BLaER1 (cell line): Measurements from ENCODE around the gene ZNF670.

ENCODE experiments used
- H3K27ac ChIP-seq: shearing (Covaris generic); formaldehyde crosslinking; 2 replicates; pipeline ENCODE4 v1.8.1; 2022
- H3K27me3 ChIP-seq: shearing (Covaris generic); formaldehyde crosslinking; 2 replicates; pipeline ENCODE4 v1.8.1; 2022
- H3K36me3 ChIP-seq: shearing (Covaris generic); formaldehyde crosslinking; 2 replicates; pipeline ENCODE4 v1.8.1; 2022
- H3K4me1 ChIP-seq: shearing (Covaris generic); formaldehyde crosslinking; 2 replicates; pipeline ENCODE4 v1.8.1; 2022
- H3K4me2 ChIP-seq: shearing (Covaris generic); formaldehyde crosslinking; 2 replicates; pipeline ENCODE4 v1.8.1; 2022
- H3K4me3 ChIP-seq: shearing (Covaris generic); formaldehyde crosslinking; 2 replicates; pipeline ENCODE4 v1.8.1; 2022
- H3K9ac ChIP-seq: shearing (Covaris generic); formaldehyde crosslinking; 2 replicates; pipeline ENCODE4 v1.8.1; 2022
- H3K9me3 ChIP-seq: shearing (Covaris generic); formaldehyde crosslinking; 2 replicates; pipeline ENCODE4 v1.8.1; 2022
- H4K20me1 ChIP-seq: shearing (Covaris generic); formaldehyde crosslinking; 2 replicates; pipeline ENCODE4 v1.8.1; 2022
- Cebpa-rat ChIP-seq: shearing (Covaris generic); IDR thresholded peaks from 2 replicates; pipeline ENCODE4 v1.8.1; 2022

ZNF670 gene

DNA sequence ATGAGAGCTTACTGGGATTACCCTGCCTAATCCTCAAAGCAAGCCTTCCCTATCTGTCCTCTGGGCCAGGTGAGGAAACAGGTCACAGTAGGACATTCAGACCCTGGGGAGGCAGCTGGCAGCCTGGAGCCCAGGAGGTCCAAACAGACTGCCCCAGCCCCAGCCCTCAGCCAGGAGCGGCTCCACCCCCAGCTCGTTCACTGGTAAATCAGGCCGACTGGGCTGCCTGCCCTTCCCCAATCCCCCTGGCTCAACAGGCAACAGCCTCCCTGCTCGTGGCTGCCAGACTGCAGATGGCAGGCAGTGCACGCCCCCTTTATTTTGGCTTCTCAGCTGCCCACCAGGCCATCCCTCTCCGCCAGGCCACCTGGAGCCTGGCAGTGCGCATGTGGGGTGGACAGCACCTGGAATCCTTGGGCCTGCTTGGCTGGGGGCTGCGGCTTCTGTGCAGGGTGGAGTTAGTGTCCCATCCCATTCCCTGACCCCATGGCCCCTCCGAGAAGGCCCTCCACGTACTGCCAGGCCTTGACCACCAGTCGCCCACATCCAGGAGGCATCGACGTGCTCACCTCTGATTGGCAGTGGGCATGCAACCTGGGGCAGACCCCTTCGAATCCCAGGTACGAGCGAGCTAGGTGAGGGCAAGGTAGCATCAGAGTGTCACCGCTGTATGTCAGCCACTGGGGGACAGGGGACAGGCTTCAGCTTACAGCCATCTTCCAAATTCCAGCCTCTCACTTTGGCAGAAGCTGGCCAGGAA lies 11.2 kb upstream of the ZNF670 start:
- H3K9me3 ChIP-seq = peaks cover 24% of the 10 kb centered on the region
- H3K4me3 ChIP-seq = no peak overlapping the region
- H3K36me3 ChIP-seq = peaks cover 10% of the 10 kb centered on the region
- H3K4me1 ChIP-seq = no peaks in the 10 kb centered on the region
- H3K27ac ChIP-seq = no peak overlapping the region
- no peak overlapping the region for H3K9ac ChIP-seq
- H4K20me1 ChIP-seq = no peaks in the 10 kb centered on the region
- no peak overlapping the region for H3K4me2 ChIP-seq
- TF ChIP-seq Cebpa-rat = no peak
- no peaks in the 10 kb centered on the region for H3K27me3 ChIP-seq

GRCh38 chr1:247088967-247089366 lies 10.4 kb upstream of the ZNF670 start:
- H3K27ac ChIP-seq = no peak overlapping the region
- H3K9ac ChIP-seq = no peak overlapping the region
- peaks cover 21% of the 10 kb centered on the region for H3K9me3 ChIP-seq
- no peaks in the 10 kb centered on the region for H3K27me3 ChIP-seq
- no peaks in the 10 kb centered on the region for H3K4me1 ChIP-seq
- H4K20me1 ChIP-seq = no peaks in the 10 kb centered on the region
- H3K4me3 ChIP-seq = no peak overlapping the region
- H3K4me2 ChIP-seq = no peak overlapping the region
- peaks cover 4% of the 10 kb centered on the region; the same call in 1 of the 2 replicates for H3K36me3 ChIP-seq
- TF ChIP-seq Cebpa-rat = no peak

GRCh38 chr1:247087256-247087655 lies 8.6 kb upstream of the ZNF670 start:
- Histone ChIP-seq H3K27ac (no peak overlapping the region), H4K20me1 (no peaks in the 10 kb centered on the region), H3K4me3 (no peak overlapping the region)

DNA sequence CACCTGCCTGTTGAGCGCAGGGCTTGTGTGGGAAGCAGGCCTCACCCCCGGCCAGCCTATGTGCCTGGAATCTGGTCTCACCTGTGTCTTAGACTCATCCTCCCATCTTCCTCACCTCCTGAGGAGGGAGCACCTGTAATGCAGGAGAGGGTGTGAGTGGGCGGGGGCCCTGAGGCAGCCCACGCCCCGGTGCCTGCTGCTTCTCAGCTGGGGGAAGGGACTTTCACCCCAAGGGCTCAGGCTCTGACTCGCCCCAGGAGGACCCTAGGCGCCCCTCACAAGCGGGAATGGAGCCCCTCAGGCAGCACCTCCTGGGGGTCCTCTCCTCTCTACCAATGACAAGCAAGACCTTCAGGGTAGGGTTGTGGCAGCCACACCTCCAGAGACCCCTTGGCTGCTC lies 6.7 kb upstream of the ZNF670 start:
- H4K20me1 ChIP-seq = no peaks in the 10 kb centered on the region
- H3K27me3 ChIP-seq = no peaks in the 10 kb centered on the region
- H3K4me1 ChIP-seq = peaks cover 4% of the 10 kb centered on the region
- H3K4me2 ChIP-seq = no peak overlapping the region
- no peak for TF ChIP-seq Cebpa-rat
- H3K9ac ChIP-seq = no peak overlapping the region
- peaks cover 39% of the 10 kb centered on the region for H3K9me3 ChIP-seq
- no peak overlapping the region for H3K27ac ChIP-seq
- H3K4me3 ChIP-seq = no peak overlapping the region
- H3K36me3 ChIP-seq = no peaks in the 10 kb centered on the region

More at GRCh38 chr1:247087256-247087655, 8.6 kb upstream of the ZNF670 start:
- H3K27me3 ChIP-seq = no peaks in the 10 kb centered on the region
- TF ChIP-seq Cebpa-rat = no peak
- no peak overlapping the region for H3K9ac ChIP-seq
- peaks cover 31% of the 10 kb centered on the region for H3K9me3 ChIP-seq
- no peak overlapping the region for H3K4me2 ChIP-seq
- no peaks in the 10 kb centered on the region for H3K36me3 ChIP-seq
- no peaks in the 10 kb centered on the region for H3K4me1 ChIP-seq

GRCh38 chr1:247084771-247085170 lies 6.2 kb upstream of the ZNF670 start:
- H3K27me3 ChIP-seq = no peaks in the 10 kb centered on the region
- H3K4me2 ChIP-seq = no peak overlapping the region
- no peak overlapping the region for H3K4me3 ChIP-seq
- no peaks in the 10 kb centered on the region for H3K36me3 ChIP-seq
- TF ChIP-seq Cebpa-rat = no peak
- H3K27ac ChIP-seq = no peak overlapping the region
- H4K20me1 ChIP-seq = no peaks in the 10 kb centered on the region
- H3K4me1 ChIP-seq = peaks cover 10% of the 10 kb centered on the region
- H3K9ac ChIP-seq = no peak overlapping the region
- peaks cover 42% of the 10 kb centered on the region for H3K9me3 ChIP-seq

DNA sequence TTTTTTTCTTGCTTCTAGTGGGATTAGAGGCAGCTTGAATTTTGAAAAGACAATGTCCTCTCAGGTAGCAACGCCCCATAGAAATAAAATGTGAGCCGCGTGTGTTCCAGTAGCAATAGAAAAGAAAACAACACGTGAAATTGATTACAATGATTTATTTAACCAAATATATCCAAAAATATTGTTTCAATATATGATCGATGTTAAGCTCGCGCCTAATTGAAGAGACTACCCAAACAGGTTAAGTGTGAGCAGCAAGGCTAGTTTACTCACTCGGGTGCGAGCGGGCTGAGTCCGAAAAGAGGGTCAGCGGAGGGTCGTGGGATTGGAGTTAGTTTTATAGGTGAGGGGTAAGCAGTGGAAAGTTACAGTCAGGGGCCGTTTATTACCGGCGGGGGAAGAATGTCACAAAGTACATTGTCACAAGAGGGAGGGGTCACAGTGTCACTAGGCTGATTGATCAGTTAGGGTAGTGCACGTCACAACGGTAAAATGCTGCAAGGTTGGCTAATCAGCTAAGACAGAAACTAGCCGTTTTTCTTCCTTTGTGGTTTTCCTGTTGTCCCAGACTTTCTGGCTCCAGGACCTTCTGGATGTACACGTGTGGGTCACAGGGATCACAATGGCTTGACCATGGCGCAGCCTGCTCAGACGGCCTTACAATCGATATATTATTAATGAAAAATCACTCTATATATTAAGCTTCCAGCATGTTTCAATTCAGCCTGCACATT lies 697 bp upstream of the ZNF670 start:
- H3K4me2 ChIP-seq = peak overlapping the region; percentile 79
- H3K27ac ChIP-seq = peak overlapping the region; percentile 96
- no peak for TF ChIP-seq Cebpa-rat
- peak overlapping the region; percentile 96 for H3K9ac ChIP-seq
- no peaks in the 10 kb centered on the region for H3K27me3 ChIP-seq
- peaks cover 34% of the 10 kb centered on the region for H3K4me1 ChIP-seq
- peaks cover 29% of the 10 kb centered on the region for H3K36me3 ChIP-seq
- peaks cover 58% of the 10 kb centered on the region for H3K9me3 ChIP-seq
- peak overlapping the region; percentile 93 for H3K4me3 ChIP-seq
- H4K20me1 ChIP-seq = peaks cover 7% of the 10 kb centered on the region; the same call in 1 of the 2 replicates

GRCh38 chr1:247077876-247078257 lies 744 bp downstream of the ZNF670 start:
- Histone ChIP-seq H3K9ac (peak overlapping the region; percentile 96), H3K4me1 (peaks cover 34% of the 10 kb centered on the region), H4K20me1 (peaks cover 19% of the 10 kb centered on the region; the same call in 1 of the 2 replicates), H3K27ac (peak overlapping the region; percentile 96), H3K27me3 (no peaks in the 10 kb centered on the region), H3K4me2 (peak overlapping the region; percentile 79), H3K9me3 (peaks cover 60% of the 10 kb centered on the region), H3K36me3 (peaks cover 44% of the 10 kb centered on the region), H3K4me3 (peak overlapping the region; percentile 93)
- no peak for TF ChIP-seq Cebpa-rat

DNA sequence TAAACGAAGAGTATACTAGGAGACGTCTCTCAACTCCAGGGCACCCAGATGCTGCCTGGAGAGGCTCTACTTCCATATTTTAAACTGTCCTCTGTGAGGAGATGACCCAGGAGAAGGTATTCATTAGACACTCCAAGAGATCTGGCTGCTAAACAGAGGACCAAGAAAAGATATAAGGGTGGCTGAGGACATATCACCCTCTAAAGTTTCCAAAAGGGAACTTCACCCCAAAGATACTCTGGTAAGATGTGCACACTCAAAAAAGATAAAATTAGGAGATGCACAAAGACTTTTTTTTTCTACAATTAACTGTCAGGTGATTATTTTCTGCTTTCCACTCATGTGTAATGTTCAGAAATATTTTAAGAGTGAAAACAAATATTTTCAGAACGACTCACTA lies 1.4 kb downstream of the ZNF670 start:
- peaks cover 60% of the 10 kb centered on the region for H3K9me3 ChIP-seq
- no peak overlapping the region for H3K27ac ChIP-seq
- H3K36me3 ChIP-seq = peaks cover 49% of the 10 kb centered on the region
- H3K9ac ChIP-seq = peak overlapping the region; percentile 96
- H3K4me2 ChIP-seq = peak overlapping the region; percentile 79
- TF ChIP-seq Cebpa-rat = no peak
- peak overlapping the region; percentile 93 for H3K4me3 ChIP-seq
- H3K27me3 ChIP-seq = no peaks in the 10 kb centered on the region
- peaks cover 19% of the 10 kb centered on the region; the same call in 1 of the 2 replicates for H4K20me1 ChIP-seq
- peaks cover 34% of the 10 kb centered on the region for H3K4me1 ChIP-seq

DNA sequence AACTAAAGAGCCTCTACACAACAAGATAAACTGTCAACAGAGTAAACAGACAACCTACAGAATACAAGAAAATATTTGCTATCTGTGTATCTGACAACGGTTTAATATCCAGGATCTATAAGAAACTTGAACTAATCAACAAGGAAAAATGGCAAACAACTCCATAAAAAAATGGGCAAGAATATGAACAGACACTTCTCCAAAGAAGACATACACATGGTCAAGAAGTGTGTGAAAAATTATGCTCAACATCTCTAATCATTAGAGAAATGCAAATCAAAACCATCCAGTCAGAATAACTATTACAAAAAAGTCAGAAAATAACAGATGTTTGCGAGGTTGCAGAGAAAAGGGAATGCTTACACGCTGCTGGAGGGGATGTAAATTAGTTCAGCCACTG lies 8.0 kb downstream of the ZNF670 start:
- peaks cover 94% of the 10 kb centered on the region for H3K36me3 ChIP-seq
- no peaks in the 10 kb centered on the region for H3K27me3 ChIP-seq
- H3K4me3 ChIP-seq = no peak overlapping the region
- no peak overlapping the region for H3K9ac ChIP-seq
- no peak overlapping the region for H3K27ac ChIP-seq
- no peak for TF ChIP-seq Cebpa-rat
- no peaks in the 10 kb centered on the region for H3K4me1 ChIP-seq
- H4K20me1 ChIP-seq = peaks cover 48% of the 10 kb centered on the region
- no peak overlapping the region for H3K4me2 ChIP-seq
- peaks cover 100% of the 10 kb centered on the region for H3K9me3 ChIP-seq

- peaks cover 10% of the 10 kb centered on the region; the same call in 1 of the 2 replicates for H3K4me1 ChIP-seq
- H4K20me1 ChIP-seq = peaks cover 42% of the 10 kb centered on the region
- H3K9me3 ChIP-seq = peaks cover 100% of the 10 kb centered on the region
- H3K4me3 ChIP-seq = peak overlapping the region; percentile 5; the same call in 1 of the 2 replicates
- H3K9ac ChIP-seq = no peak overlapping the region
- H3K27ac ChIP-seq = no peak overlapping the region
- no peak overlapping the region for H3K4me2 ChIP-seq
- no peak for TF ChIP-seq Cebpa-rat
- H3K36me3 ChIP-seq = peaks cover 89% of the 10 kb centered on the region
- no peaks in the 10 kb centered on the region; the same call in 1 of the 2 replicates for H3K27me3 ChIP-seq
Measured at GRCh38 chr1:247064304-247064703, 14.3 kb downstream of the ZNF670 start.
